ENCODE results near the gene SKOR1.

DNA sequence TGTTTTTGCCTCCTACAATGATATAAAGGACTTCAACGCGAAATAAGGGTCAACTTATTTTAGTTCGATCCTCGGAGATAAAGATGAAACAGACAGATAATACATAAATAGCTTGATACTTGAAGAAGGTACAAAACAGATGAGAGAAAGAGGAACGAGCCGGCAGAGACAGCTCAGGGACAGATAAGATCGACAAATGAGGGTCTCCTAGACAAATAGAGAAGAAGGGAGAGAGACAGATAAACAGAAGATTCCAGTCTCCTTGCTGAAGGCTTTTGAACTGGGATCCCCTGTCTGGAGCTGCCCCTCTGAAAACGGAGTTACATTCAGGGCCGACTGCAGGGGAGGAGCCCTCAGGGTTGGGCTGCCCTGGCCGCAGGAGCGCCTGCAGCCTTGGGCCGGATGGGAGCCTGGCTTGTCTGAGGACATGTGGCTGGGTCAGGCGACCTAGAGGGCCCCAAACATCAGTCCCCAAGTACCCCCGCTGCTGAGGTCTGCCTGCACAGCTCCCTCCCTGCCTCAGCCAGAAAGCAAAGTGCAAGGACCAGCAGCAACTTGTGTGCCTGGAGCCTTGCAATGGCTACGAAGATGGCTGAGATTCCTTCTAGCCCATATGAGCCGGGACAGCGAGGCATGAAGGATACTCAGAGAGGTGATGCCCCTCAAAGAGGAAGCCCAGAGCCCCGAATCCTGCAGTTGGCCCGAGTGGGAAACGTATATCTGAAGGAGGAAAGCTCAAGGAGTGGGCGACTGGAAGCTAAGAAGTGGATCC lies 926 bp upstream of the SKOR1 start:
- TF ChIP-seq, protein P1, sequence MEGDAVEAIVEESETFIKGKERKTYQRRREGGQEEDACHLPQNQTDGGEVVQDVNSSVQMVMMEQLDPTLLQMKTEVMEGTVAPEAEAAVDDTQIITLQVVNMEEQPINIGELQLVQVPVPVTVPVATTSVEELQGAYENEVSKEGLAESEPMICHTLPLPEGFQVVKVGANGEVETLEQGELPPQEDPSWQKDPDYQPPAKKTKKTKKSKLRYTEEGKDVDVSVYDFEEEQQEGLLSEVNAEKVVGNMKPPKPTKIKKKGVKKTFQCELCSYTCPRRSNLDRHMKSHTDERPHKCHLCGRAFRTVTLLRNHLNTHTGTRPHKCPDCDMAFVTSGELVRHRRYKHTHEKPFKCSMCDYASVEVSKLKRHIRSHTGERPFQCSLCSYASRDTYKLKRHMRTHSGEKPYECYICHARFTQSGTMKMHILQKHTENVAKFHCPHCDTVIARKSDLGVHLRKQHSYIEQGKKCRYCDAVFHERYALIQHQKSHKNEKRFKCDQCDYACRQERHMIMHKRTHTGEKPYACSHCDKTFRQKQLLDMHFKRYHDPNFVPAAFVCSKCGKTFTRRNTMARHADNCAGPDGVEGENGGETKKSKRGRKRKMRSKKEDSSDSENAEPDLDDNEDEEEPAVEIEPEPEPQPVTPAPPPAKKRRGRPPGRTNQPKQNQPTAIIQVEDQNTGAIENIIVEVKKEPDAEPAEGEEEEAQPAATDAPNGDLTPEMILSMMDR (IDR thresholded peaks at IDR 0.05) = no peak
- no peak for TF ChIP-seq POLR2A (IDR thresholded peaks at IDR 0.05)
